WTC11 (cell line): ENCODE data around the gene ECI1.

Experiments used
- ATF2 ChIP-seq: sonication (generic); formaldehyde crosslinking; IDR thresholded peaks from 2 replicates; pipeline ENCODE4 v1.8.1; 2022; ENCODE audit warnings: low read depth, missing genetic modification reagents, borderline replicate concordance
- CTCF ChIP-seq: fragments of 200-600 bp; IDR thresholded peaks from 2 replicates; pipeline ENCODE4 v1.8.0; 2022; ENCODE audit warnings: antibody characterized with exemption
- NFYB ChIP-seq: sonication (generic); formaldehyde crosslinking; conservative IDR thresholded peaks from 2 replicates; pipeline ENCODE4 v1.8.0; 2022; ENCODE audit warnings: low read depth, missing genetic modification reagents
- USF2 ChIP-seq: sonication (generic); formaldehyde crosslinking; IDR thresholded peaks from 2 replicates; pipeline ENCODE4 v1.8.1; 2023; ENCODE audit warnings: mild to moderate bottlenecking, missing genetic modification reagents, moderate library complexity
- ZNF263 ChIP-seq: sonication (generic); formaldehyde crosslinking; IDR thresholded peaks from 2 replicates; pipeline ENCODE4 v1.8.1; 2022; ENCODE audit warnings: low read depth, mild to moderate bottlenecking, moderate library complexity, missing genetic modification reagents

GRCh38 chr16:2214719-2214968, 36.7 kb downstream of the ECI1 start, which contains the start of gene PGP:
- TF ChIP-seq CTCF = no peak
- TF ChIP-seq ATF2 (CRISPR knock-in tag) = no peak
- no peak; the same call in 1 of the 2 replicates for TF ChIP-seq NFYB (CRISPR knock-in tag)
- no peak for TF ChIP-seq USF2
- TF ChIP-seq ZNF263 = no peak
